Measurements from ENCODE around the gene NUS1. TPM values are rescaled to one million over a fixed set of nuclear protein-coding genes. Genes with fewer than 3 reads are reported as not detected.

NUS1 gene
- total RNA-seq, 1 experiment from 2014 or later = 12.7 TPM

GRCh38 chr6:117653949-117654348, 21.3 kb upstream of the NUS1 start:
- Histone ChIP-seq H3K9me3 (ENCODE audit: low read length) (no peaks in the 10 kb centered on the region), H3K4me1 (ENCODE audit: insufficient read depth, low read length) (no peaks in the 10 kb centered on the region), H3F3A (ENCODE audit: low read length, unreplicated experiment) (no peaks in the 10 kb centered on the region), H3K4me2 (ENCODE audit: low read length) (no peak overlapping the region), H3K9ac (ENCODE audit: low read length) (no peak overlapping the region), H3K9me2 (replicated peaks; ENCODE audit: low read length) (no peaks in the 10 kb centered on the region), H3K79me2 (ENCODE audit: low read length) (no peaks in the 10 kb centered on the region), H3K36me3 (ENCODE audit: low read depth, low read length) (no peaks in the 10 kb centered on the region), H3K27ac (ENCODE audit: low read length) (no peak overlapping the region), H3K27me3 (ENCODE audit: low read length) (no peaks in the 10 kb centered on the region), H4K20me1 (ENCODE audit: low read length) (no peaks in the 10 kb centered on the region), H2AFZ (ENCODE audit: low read length) (no peak overlapping the region), H3K4me3 (ENCODE audit: low read length) (no peak overlapping the region)
- intact Hi-C loops (cut with micrococcal nuclease) = no loop called here
- no peak for TF ChIP-seq EZH2 (IDR thresholded peaks at IDR 0.05; ENCODE audit: low read length, unreplicated experiment)
- no peak for TF ChIP-seq EZH2phosphoT487 (IDR thresholded peaks at IDR 0.05; ENCODE audit: borderline replicate concordance, low read length)
- TF ChIP-seq, protein P1, sequence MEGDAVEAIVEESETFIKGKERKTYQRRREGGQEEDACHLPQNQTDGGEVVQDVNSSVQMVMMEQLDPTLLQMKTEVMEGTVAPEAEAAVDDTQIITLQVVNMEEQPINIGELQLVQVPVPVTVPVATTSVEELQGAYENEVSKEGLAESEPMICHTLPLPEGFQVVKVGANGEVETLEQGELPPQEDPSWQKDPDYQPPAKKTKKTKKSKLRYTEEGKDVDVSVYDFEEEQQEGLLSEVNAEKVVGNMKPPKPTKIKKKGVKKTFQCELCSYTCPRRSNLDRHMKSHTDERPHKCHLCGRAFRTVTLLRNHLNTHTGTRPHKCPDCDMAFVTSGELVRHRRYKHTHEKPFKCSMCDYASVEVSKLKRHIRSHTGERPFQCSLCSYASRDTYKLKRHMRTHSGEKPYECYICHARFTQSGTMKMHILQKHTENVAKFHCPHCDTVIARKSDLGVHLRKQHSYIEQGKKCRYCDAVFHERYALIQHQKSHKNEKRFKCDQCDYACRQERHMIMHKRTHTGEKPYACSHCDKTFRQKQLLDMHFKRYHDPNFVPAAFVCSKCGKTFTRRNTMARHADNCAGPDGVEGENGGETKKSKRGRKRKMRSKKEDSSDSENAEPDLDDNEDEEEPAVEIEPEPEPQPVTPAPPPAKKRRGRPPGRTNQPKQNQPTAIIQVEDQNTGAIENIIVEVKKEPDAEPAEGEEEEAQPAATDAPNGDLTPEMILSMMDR (conservative IDR thresholded peaks at IDR 0.05; ENCODE audit: low read depth, low read length) = no peak
- ChIA-PET POLR2A (ENCODE audit: unreplicated experiment) (no interaction called here), CTCF (no interaction called here)
- ATAC-seq = no peak
- no peak for DNase-seq
- BruUV-seq (replicated peaks) = no TSS peak

DNA sequence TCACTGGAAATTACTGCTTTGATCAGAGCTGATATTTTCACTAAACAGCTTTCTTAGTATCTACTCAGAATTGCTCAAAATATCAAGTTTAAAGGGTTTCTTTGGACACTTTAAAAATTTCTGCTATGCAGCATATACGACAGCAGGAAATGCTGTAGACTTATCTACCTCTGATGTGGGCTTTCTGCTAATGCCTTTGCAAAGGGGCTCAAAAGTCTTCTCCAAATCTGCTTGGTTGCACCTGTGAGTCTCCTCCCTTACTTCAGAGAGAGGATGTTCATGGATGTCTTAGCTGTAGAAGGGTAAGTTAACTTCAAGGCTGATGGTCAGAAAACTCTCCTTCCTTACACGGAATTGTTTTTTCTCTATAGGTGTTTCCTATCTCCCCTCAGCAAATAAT, 19.9 kb upstream of the NUS1 start:
- Histone ChIP-seq H3K27me3 (ENCODE audit: low read length) (no peaks in the 10 kb centered on the region), H3K9me2 (replicated peaks; ENCODE audit: low read length) (no peaks in the 10 kb centered on the region), H3K79me2 (ENCODE audit: low read length) (no peaks in the 10 kb centered on the region), H3K9ac (ENCODE audit: low read length) (no peak overlapping the region), H3K27ac (ENCODE audit: low read length) (no peak overlapping the region), H2AFZ (ENCODE audit: low read length) (no peak overlapping the region), H3K9me3 (ENCODE audit: low read length) (no peaks in the 10 kb centered on the region), H3K4me2 (ENCODE audit: low read length) (no peak overlapping the region), H4K20me1 (ENCODE audit: low read length) (no peaks in the 10 kb centered on the region), H3K4me1 (ENCODE audit: insufficient read depth, low read length) (no peaks in the 10 kb centered on the region), H3K36me3 (ENCODE audit: low read depth, low read length) (no peaks in the 10 kb centered on the region), H3K4me3 (ENCODE audit: low read length) (no peak overlapping the region), H3F3A (ENCODE audit: low read length, unreplicated experiment) (no peaks in the 10 kb centered on the region)
- intact Hi-C loops (cut with micrococcal nuclease) = no loop called here
- ChIA-PET POLR2A (ENCODE audit: unreplicated experiment) (no interaction called here), CTCF (no interaction called here)
- BruUV-seq (replicated peaks) = no TSS peak
- no peak for DNase-seq
- no peak for ATAC-seq
- TF ChIP-seq, protein P1 (conservative IDR thresholded peaks at IDR 0.05; ENCODE audit: low read depth, low read length) = no peak
- TF ChIP-seq EZH2phosphoT487 (IDR thresholded peaks at IDR 0.05; ENCODE audit: borderline replicate concordance, low read length) (no peak), EZH2 (IDR thresholded peaks at IDR 0.05; ENCODE audit: low read length, unreplicated experiment) (no peak)

DNA sequence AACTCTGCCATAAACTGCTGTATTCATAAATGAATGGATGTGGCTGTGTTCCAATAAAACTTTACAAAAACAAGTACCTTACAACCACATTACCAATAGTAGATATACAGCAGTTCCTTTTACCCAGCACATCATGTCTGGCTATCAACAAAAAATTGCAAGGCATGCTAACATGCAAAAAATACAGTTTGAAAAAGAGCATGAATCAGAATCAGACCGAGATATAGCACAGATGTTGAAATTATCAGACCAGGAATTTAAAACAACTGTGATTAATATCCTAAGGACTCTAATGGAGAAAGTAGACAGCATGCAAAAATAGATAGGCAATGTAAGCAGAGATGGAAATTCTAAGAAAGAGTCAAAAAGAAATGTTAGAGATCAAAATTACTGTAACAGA, 8.4 kb upstream of the NUS1 start:
- H3K9me3 ChIP-seq (ENCODE audit: low read length) = no peaks in the 10 kb centered on the region
- H3K27me3 ChIP-seq (ENCODE audit: low read length) = no peaks in the 10 kb centered on the region
- H3K9ac ChIP-seq (ENCODE audit: low read length) = no peak overlapping the region
- H3K9me2 ChIP-seq (replicated peaks; ENCODE audit: low read length) = no peaks in the 10 kb centered on the region
- TF ChIP-seq EZH2phosphoT487 (IDR thresholded peaks at IDR 0.05; ENCODE audit: borderline replicate concordance, low read length) (no peak), EZH2 (IDR thresholded peaks at IDR 0.05; ENCODE audit: low read length, unreplicated experiment) (no peak)
- TF ChIP-seq, protein P1 (conservative IDR thresholded peaks at IDR 0.05; ENCODE audit: low read depth, low read length) = no peak
- no peaks in the 10 kb centered on the region for H3K36me3 ChIP-seq (ENCODE audit: low read depth, low read length)
- no peaks in the 10 kb centered on the region for H3K79me2 ChIP-seq (ENCODE audit: low read length)
- no peak for ATAC-seq
- ChIA-PET CTCF (no interaction called here), POLR2A (ENCODE audit: unreplicated experiment) (no interaction called here)
- no peak overlapping the region for H3K4me3 ChIP-seq (ENCODE audit: low read length)
- no peaks in the 10 kb centered on the region for H3F3A ChIP-seq (ENCODE audit: low read length, unreplicated experiment)
- no peak overlapping the region for H3K4me2 ChIP-seq (ENCODE audit: low read length)
- intact Hi-C loops (cut with micrococcal nuclease) = no loop called here
- H2AFZ ChIP-seq (ENCODE audit: low read length) = no peak overlapping the region
- DNase-seq = no peak
- H3K4me1 ChIP-seq (ENCODE audit: insufficient read depth, low read length) = no peaks in the 10 kb centered on the region
- H3K27ac ChIP-seq (ENCODE audit: low read length) = no peak overlapping the region
- BruUV-seq (replicated peaks) = no TSS peak
- H4K20me1 ChIP-seq (ENCODE audit: low read length) = no peaks in the 10 kb centered on the region
